MCF 10A (cell line): ENCODE results near the gene TNPO3. TPM values are rescaled to one million over a fixed set of nuclear protein-coding genes. Genes with fewer than 3 reads are reported as not detected.
"Not testable (repeated sequence)": the region's sequence is repeated elsewhere in the genome, so short reads cannot be mapped to it uniquely, and the experiment has no call there.

ENCODE experiments used
- BruUV-seq: library from RNA; stranded (reverse); fragments of 400-500 nt; replicated peaks from 2 replicates; lab custom pipeline; 2021; lab: Mats Ljungman, UMichigan
- CTCF ChIA-PET: fragments of 300-600 bp; sonication (Branson Sonifier 250); formaldehyde crosslinking; extraction: SDS; loops from one replicate; lab custom pipeline; 2021; ENCODE audit warnings: antibody characterized with exemption, inconsistent platforms; lab: Yijun Ruan, JAX
- POLR2A ChIA-PET: fragments of 300-600, 350-650 bp; sonication (Branson Sonifier 250); formaldehyde crosslinking; extraction: SDS; loops from one replicate; lab custom pipeline; 2020; ENCODE audit warnings: antibody characterized with exemption, inconsistent platforms; lab: Yijun Ruan, JAX
- DNase-seq: peaks from one replicate; pipeline ENCODE4 v3.0.0-alpha.2; 2018; ENCODE audit not compliant: unreplicated experiment
- H3K27ac Mint-ChIP-seq: one replicate; pipeline ENCODE4 v1.8.0; 2022; ENCODE audit warnings: mild to moderate bottlenecking, low read depth, mixed read lengths; ENCODE audit not compliant: unreplicated experiment
- H3K27me3 Mint-ChIP-seq: one replicate; pipeline ENCODE4 v1.8.0; 2022; ENCODE audit warnings: mixed read lengths; ENCODE audit not compliant: insufficient read depth, unreplicated experiment
- H3K36me3 Mint-ChIP-seq: one replicate; pipeline ENCODE4 v1.8.0; 2022; ENCODE audit warnings: mild to moderate bottlenecking, moderate library complexity, mixed read lengths; ENCODE audit not compliant: insufficient read depth, unreplicated experiment
- H3K4me1 Mint-ChIP-seq: one replicate; pipeline ENCODE4 v1.8.0; 2022; ENCODE audit warnings: mixed read lengths; ENCODE audit not compliant: insufficient read depth, unreplicated experiment
- H3K4me3 Mint-ChIP-seq: one replicate; pipeline ENCODE4 v1.8.0; 2022; ENCODE audit warnings: mild to moderate bottlenecking, moderate library complexity, mixed read lengths; ENCODE audit not compliant: unreplicated experiment
- H3K9me3 Mint-ChIP-seq: one replicate; pipeline ENCODE4 v1.8.0; 2022; ENCODE audit warnings: mixed read lengths; ENCODE audit not compliant: unreplicated experiment
- intact Hi-C: fragments of 100-400 bp; cut with micrococcal nuclease; formaldehyde crosslinking; loops from 2 replicates; pipeline ENCODE4 v1.14.1; 2022
- total RNA-seq: library from RNA; stranded (reverse); gene quantifications from 2 replicates; pipeline ENCODE4 v1.2.3, GENCODE V29; 2022
- TF ChIP-seq, protein P1 (sequence below): fragments of 200-600 bp; IDR thresholded peaks from one replicate; pipeline ENCODE4 v1.8.0; 2022; ENCODE audit warnings: antibody characterized with exemption, mild to moderate bottlenecking; ENCODE audit not compliant: unreplicated experiment

Gene TNPO3
- total RNA-seq, 1 experiment from 2014 or later: 42.3 TPM

DNA sequence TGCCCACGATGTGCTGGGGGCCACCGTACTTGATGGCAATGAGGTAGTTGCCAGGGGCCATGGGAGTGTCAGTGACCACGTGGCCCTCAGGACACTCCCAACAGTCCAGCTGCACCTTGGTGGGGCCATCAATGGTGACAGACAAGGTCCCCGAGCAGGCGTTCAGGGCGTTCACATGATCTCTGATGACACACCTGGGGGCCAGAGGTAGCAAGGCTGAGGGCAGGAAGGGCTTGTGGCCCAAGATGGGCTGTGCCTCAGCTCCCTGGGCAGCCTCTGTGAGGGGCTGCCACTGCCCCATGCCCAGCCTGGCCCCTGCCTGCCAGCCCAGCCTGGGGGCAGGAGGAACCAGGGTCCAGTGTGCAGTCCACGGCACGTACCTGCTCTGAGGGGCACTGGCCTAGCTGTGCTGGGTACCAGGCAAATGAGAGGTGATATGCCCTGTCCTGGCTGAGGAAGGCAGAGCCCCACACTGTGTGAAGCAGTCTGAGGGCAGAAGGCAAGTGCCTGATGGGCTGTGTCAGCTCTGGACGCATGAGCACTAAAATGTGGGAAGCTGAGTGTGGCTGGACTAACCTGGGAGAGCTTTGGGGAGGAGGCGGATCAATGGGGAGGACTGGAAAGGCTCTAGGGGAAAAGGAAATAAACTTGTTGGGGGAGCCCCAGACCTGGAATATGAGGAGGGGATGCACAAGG, 140.9 kb downstream of the TNPO3 start:
- no TSS peak for BruUV-seq

DNA sequence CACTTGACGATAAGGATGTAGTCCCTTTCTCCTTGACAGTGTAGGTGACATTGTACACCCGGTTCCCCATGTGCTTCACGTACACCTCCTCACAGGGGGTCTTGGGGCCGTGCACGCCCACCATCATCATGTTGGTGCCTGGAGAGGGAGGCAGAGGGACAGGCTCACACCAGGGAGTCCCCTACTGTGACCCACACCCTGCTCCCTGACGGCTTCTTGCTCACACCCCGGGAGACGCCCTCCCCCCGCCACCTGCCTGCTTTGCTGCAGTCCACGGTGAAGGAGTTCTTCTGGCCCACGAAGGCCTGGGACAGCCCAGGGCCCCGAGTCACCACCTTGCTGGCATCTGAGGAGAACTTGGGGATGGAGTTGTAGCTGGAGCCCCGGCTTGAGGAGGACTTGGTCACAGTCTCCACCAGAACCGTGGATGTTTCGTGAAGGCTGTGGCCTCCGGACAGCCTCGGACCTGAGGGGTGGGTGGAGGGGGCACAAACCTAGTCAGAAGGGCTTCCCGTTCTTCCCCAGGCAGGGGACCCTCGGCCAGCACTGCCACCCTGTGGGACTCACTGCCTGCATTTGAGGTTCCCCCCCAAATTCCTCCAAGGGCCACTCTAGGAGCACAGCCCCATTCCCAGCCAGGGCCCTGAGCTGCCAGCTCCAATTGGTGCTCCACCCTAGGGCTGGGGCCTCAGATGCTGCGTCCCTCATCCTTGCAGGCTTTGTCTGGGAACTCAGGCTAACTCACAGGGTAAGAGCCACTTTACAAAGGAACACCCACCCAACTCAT, 142.0 kb downstream of the TNPO3 start:
- H3K36me3 Mint-ChIP-seq, CTCF ChIA-PET, H3K4me3 Mint-ChIP-seq, POLR2A ChIA-PET, H3K4me1 Mint-ChIP-seq, DNase-seq, intact Hi-C loops, H3K27ac Mint-ChIP-seq, H3K9me3 Mint-ChIP-seq, BruUV-seq: not testable (repeated sequence)
- H3K27me3 Mint-ChIP-seq: peaks cover 32% of the 10 kb centered on the region

More for the DNA sequence above, 140.9 kb downstream of the TNPO3 start:
- Mint-ChIP-seq H3K9me3 (no peaks in the 10 kb centered on the region), H3K4me3 (no peak overlapping the region), H3K27me3 (peaks cover 36% of the 10 kb centered on the region), H3K4me1 (no peaks in the 10 kb centered on the region), H3K36me3 (no peaks in the 10 kb centered on the region), H3K27ac (no peak overlapping the region)
- ChIA-PET POLR2A (no interaction called here), CTCF (interaction anchor here (0.6 to 0.8 kb wide), 3 partner anchors 10 to 305 kb away, joined by 3 to 4 read pairs (median 3); no protein-coding TSS in a partner anchor)
- TF ChIP-seq, protein P1, sequence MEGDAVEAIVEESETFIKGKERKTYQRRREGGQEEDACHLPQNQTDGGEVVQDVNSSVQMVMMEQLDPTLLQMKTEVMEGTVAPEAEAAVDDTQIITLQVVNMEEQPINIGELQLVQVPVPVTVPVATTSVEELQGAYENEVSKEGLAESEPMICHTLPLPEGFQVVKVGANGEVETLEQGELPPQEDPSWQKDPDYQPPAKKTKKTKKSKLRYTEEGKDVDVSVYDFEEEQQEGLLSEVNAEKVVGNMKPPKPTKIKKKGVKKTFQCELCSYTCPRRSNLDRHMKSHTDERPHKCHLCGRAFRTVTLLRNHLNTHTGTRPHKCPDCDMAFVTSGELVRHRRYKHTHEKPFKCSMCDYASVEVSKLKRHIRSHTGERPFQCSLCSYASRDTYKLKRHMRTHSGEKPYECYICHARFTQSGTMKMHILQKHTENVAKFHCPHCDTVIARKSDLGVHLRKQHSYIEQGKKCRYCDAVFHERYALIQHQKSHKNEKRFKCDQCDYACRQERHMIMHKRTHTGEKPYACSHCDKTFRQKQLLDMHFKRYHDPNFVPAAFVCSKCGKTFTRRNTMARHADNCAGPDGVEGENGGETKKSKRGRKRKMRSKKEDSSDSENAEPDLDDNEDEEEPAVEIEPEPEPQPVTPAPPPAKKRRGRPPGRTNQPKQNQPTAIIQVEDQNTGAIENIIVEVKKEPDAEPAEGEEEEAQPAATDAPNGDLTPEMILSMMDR: no peak
- intact Hi-C loops: no loop called here
- no peak for DNase-seq

DNA sequence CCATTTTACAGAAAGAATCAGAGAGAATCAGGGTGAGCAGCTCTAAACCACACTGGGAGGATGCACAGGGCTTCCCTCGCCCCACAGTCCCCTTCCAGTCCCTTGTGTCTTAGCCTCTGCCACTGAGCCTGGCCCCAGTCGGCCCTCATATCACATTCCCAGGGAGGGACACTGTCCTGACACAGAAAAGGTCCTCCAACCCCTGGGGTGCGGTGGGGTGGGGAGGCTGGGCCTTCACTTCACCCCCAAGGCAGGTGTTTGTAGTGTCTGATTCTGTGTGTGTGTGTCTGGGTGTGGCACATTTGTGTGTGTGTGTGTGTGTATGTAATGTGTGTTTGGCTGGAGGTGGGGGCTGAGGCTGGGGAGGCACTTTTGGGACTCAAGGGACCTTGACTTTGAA, 142.6 kb downstream of the TNPO3 start:
- Mint-ChIP-seq H3K9me3 (no peaks in the 10 kb centered on the region), H3K36me3 (no peaks in the 10 kb centered on the region), H3K4me1 (no peaks in the 10 kb centered on the region), H3K27ac (no peak overlapping the region), H3K4me3 (no peak overlapping the region), H3K27me3 (peaks cover 35% of the 10 kb centered on the region)
- TF ChIP-seq, protein P1: no peak
- DNase-seq: no peak
- CTCF ChIA-PET: no interaction called here
- POLR2A ChIA-PET: no interaction called here
- no TSS peak for BruUV-seq
- intact Hi-C loops: no loop called here

DNA sequence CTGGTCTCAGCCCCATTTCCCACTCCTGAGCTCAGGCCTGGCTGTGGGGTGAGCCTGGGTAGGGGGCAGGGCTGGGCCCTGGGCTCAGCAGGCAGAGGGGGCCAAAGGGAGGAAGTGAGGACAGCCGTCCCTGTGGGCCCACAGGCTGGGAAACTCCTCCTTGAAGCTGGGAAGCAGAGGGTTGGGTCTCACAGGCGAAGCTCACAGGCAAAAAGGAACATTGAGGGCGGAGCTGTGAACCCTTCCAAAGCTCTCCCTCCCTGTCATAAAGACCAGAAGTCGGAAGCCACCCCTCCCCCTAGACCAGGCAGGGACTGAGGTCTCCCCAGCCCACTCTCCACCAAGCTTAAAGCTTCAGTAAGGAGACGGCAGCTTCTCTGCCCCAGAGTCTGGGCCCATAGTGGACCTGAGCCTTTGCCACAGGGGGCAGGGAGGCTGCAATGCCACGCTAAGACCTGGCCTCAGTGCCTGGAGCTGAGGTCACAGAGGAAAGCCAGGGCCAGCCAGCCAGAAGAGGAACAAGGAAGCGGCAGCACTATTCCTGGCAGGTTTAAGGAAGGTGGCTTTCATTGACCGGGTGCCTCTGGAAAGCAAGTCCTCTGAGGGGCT, 143.4 kb downstream of the TNPO3 start:
- BruUV-seq: no TSS peak
- intact Hi-C loops: no loop called here
- CTCF ChIA-PET: no interaction called here
- H3K9me3 Mint-ChIP-seq: no peaks in the 10 kb centered on the region
- peaks cover 35% of the 10 kb centered on the region for H3K27me3 Mint-ChIP-seq
- H3K27ac Mint-ChIP-seq: no peak overlapping the region
- DNase-seq: no peak
- H3K4me1 Mint-ChIP-seq: no peaks in the 10 kb centered on the region
- no peak overlapping the region for H3K4me3 Mint-ChIP-seq
- POLR2A ChIA-PET: interaction anchor here (1.2 kb wide), 1 partner anchor 64 kb away, joined by 3 read pairs; no protein-coding TSS in a partner anchor
- no peaks in the 10 kb centered on the region for H3K36me3 Mint-ChIP-seq
- TF ChIP-seq, protein P1: no peak
